ENCODE results near the gene MED4.

MED4 gene

DNA sequence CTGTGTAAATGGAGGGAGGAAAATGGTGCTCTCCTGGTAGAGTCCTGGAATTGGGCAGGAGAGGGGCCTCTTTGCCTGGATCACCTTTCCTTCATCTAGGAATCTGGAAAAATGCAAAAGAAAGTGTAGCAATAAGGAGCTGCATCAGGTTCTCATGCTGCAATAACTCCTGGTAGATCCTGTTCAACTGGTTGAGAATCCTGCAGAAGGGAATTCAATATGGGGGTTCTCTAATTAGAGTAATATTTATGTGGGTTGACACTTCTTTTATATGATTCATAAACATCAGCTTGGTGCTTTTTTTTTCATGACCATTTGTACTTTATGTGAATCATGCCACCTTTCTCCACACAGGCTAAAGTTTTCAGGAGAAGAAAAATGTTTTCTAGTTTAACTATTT is 66.8 kb downstream of the MED4 start:
- no peak for DNase-seq

Data from CD4-positive, alpha-beta T cell treated with Interleukin-17A for 4 hours (primary cell).